Left hindlimb (tissue), 1 donor: ENCODE measurements around the gene RBPJ.
"Not testable (repeated sequence)": the region's sequence is repeated elsewhere in the genome, so short reads cannot be mapped to it uniquely, and the experiment has no call there.

Source experiments
- DNase-seq: peaks from one replicate; pipeline ENCODE4 v3.0.0-alpha.2; 2018

Gene RBPJ

GRCh38 chr4:26343038-26343398, 22.2 kb downstream of the RBPJ start:
- no peak for DNase-seq

GRCh38 chr4:26344901-26345564, 24.2 kb downstream of the RBPJ start:
- DNase-seq, result no peak

GRCh38 chr4:26345565-26345938, 24.7 kb downstream of the RBPJ start:
- no peak for DNase-seq

- no peak for DNase-seq
These were observed 25.4 kb downstream of the RBPJ start for GRCh38 chr4:26346203-26346620.

- DNase-seq, result no peak
These were observed 28.7 kb downstream of the RBPJ start for GRCh38 chr4:26349496-26349895.

- no peak for DNase-seq
These were observed 30.9 kb downstream of the RBPJ start for GRCh38 chr4:26351685-26352084.

- no peak for DNase-seq
These were observed 33.7 kb downstream of the RBPJ start for GRCh38 chr4:26354491-26354890.

- no peak for DNase-seq
These were observed 34.7 kb downstream of the RBPJ start for GRCh38 chr4:26355392-26356052.

GRCh38 chr4:26356081-26356501, 35.3 kb downstream of the RBPJ start:
- no peak for DNase-seq

- DNase-seq, result not testable (repeated sequence)
These were observed 38.7 kb downstream of the RBPJ start for GRCh38 chr4:26359521-26359920.

- DNase-seq, result no peak
These were observed 39.5 kb downstream of the RBPJ start for GRCh38 chr4:26360273-26360672.

GRCh38 chr4:26360864-26361263, 40.0 kb downstream of the RBPJ start:
- DNase-seq, result no peak

GRCh38 chr4:26361297-26361696, 40.5 kb downstream of the RBPJ start:
- no peak for DNase-seq

GRCh38 chr4:26362745-26363439, 42.1 kb downstream of the RBPJ start:
- no peak for DNase-seq

- DNase-seq, result no peak
These were observed 44.8 kb downstream of the RBPJ start for GRCh38 chr4:26365537-26366150.

GRCh38 chr4:26367811-26368210, 47.0 kb downstream of the RBPJ start:
- DNase-seq, result no peak

- DNase-seq, result no peak
These were observed 47.9 kb downstream of the RBPJ start for GRCh38 chr4:26368685-26369084.

GRCh38 chr4:26369132-26369531, 48.3 kb downstream of the RBPJ start:
- DNase-seq, result no peak

GRCh38 chr4:26369581-26369980, 48.8 kb downstream of the RBPJ start:
- no peak for DNase-seq

- no peak for DNase-seq
These were observed 51.3 kb downstream of the RBPJ start for GRCh38 chr4:26372076-26372475.

GRCh38 chr4:26372525-26373172, 51.8 kb downstream of the RBPJ start:
- DNase-seq, result no peak

- DNase-seq, result no peak
These were observed 54.7 kb downstream of the RBPJ start for GRCh38 chr4:26375551-26375950.
